SK-N-SH (cell line): Measurements from ENCODE around the gene TTC19.

ENCODE experiments used
- EZH2phosphoT487 ChIP-seq: fragments of 200-600 bp; sonication (generic); IDR thresholded peaks from 2 replicates; pipeline ENCODE4 v1.6.1; 2017; ENCODE audit warnings: low read depth, mixed run types, mild to moderate bottlenecking, antibody characterized with exemption, moderate library complexity, borderline replicate concordance
- TF ChIP-seq, protein P1 (sequence below): fragments of 200-600 bp; sonication (generic); IDR thresholded peaks from 2 replicates; pipeline ENCODE4 v1.6.1; 2017; ENCODE audit warnings: antibody characterized with exemption, mild to moderate bottlenecking, moderate library complexity

DNA sequence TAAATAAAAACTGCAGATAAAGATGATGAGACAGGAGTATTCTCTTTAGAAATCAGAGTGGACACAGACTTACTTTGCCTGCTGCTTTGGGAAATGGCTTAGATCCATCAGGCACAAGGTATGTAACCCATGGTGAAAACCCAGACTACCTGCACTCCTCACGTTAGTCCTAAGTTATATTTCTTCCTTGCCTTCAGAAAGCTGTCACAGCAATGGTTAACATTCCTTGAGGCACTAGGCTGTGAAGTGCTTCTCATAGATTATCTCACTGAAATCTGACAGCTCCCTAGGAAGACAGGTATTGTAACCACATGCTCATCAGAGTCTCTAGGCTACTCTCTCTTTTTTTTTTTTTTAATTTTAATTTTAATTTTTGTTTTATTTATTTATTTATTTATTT lies 21.0 kb upstream of the TTC19 start:
- TF ChIP-seq, protein P1, sequence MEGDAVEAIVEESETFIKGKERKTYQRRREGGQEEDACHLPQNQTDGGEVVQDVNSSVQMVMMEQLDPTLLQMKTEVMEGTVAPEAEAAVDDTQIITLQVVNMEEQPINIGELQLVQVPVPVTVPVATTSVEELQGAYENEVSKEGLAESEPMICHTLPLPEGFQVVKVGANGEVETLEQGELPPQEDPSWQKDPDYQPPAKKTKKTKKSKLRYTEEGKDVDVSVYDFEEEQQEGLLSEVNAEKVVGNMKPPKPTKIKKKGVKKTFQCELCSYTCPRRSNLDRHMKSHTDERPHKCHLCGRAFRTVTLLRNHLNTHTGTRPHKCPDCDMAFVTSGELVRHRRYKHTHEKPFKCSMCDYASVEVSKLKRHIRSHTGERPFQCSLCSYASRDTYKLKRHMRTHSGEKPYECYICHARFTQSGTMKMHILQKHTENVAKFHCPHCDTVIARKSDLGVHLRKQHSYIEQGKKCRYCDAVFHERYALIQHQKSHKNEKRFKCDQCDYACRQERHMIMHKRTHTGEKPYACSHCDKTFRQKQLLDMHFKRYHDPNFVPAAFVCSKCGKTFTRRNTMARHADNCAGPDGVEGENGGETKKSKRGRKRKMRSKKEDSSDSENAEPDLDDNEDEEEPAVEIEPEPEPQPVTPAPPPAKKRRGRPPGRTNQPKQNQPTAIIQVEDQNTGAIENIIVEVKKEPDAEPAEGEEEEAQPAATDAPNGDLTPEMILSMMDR = no peak
- no peak for TF ChIP-seq EZH2phosphoT487
